Fibroblast of villous mesenchyme (primary cell): ENCODE results near the gene PLA2R1. TPM values are rescaled to one million over a fixed set of nuclear protein-coding genes. Genes with fewer than 3 reads are reported as not detected.

Experiments
- DNase-seq: peaks from one replicate; pipeline ENCODE4 v3.0.0-alpha.2; 2010; ENCODE audit warnings: low read depth
- H3K4me3 ChIP-seq: 2 replicates; pipeline ENCODE4 v1.5.1; 2011; ENCODE audit warnings: low read depth, mild to moderate bottlenecking, low read length
- total RNA-seq: library from RNA; depleted of rRNA; stranded (reverse); fragments of >200 nt; gene quantifications from 2 replicates; pipeline ENCODE4 v1.2.3, GENCODE V29; 2012
- TF ChIP-seq, protein P1 (sequence below): IDR thresholded peaks from 2 replicates; pipeline ENCODE4 v1.5.1; 2012; ENCODE audit warnings: low read depth, mild to moderate bottlenecking, low read length; ENCODE audit not compliant: insufficient read depth

The PLA2R1 gene
- 8.4 and 13.0 TPM in 2 replicates for total RNA-seq

GRCh38 chr2:160062292-160063005, at the start of gene PLA2R1:
PLA2R1 (minus strand) TSS chr2:160062615; CDS start chr2:160062403, 212 bp downstream.
- TF ChIP-seq, protein P1, sequence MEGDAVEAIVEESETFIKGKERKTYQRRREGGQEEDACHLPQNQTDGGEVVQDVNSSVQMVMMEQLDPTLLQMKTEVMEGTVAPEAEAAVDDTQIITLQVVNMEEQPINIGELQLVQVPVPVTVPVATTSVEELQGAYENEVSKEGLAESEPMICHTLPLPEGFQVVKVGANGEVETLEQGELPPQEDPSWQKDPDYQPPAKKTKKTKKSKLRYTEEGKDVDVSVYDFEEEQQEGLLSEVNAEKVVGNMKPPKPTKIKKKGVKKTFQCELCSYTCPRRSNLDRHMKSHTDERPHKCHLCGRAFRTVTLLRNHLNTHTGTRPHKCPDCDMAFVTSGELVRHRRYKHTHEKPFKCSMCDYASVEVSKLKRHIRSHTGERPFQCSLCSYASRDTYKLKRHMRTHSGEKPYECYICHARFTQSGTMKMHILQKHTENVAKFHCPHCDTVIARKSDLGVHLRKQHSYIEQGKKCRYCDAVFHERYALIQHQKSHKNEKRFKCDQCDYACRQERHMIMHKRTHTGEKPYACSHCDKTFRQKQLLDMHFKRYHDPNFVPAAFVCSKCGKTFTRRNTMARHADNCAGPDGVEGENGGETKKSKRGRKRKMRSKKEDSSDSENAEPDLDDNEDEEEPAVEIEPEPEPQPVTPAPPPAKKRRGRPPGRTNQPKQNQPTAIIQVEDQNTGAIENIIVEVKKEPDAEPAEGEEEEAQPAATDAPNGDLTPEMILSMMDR, result no peak
- H3K4me3 ChIP-seq, result peak within 1 kb of the TSS; percentile 68
- DNase-seq, result peak; percentile 28

- H3K4me3 ChIP-seq, result no peak overlapping the region
- DNase-seq, result no peak
- TF ChIP-seq, protein P1, result no peak
Observed at GRCh38 chr2:160110674-160111239, 48.3 kb upstream of the PLA2R1 start.

GRCh38 chr2:160109939-160110673, 47.7 kb upstream of the PLA2R1 start:
- no peak overlapping the region for H3K4me3 ChIP-seq
- peak; percentile 80 for DNase-seq
- TF ChIP-seq, protein P1, result peak; percentile 81

GRCh38 chr2:160109243-160109642, 46.8 kb upstream of the PLA2R1 start:
- TF ChIP-seq, protein P1, result no peak
- no peak overlapping the region for H3K4me3 ChIP-seq
- DNase-seq, result no peak

DNA sequence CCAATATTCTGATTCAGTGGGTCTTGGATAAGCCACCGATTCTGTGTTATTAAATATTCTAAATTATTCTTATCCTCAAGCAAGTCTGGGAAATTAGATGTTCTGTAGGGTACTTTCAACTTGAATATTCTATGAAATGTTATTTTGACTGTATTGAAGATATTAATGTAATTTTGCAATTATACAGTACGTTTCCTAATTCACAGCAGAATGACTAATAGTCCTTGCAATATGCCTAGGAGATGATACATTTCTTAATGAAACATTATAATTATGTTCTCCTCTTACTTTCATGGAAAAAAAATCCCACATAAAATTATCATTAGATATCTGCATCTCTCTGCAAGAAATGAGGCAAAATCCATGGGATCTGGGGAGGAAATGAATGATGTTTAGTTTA, 46.2 kb upstream of the PLA2R1 start:
- no peak for DNase-seq
- H3K4me3 ChIP-seq, result no peak overlapping the region
- TF ChIP-seq, protein P1, result no peak

DNA sequence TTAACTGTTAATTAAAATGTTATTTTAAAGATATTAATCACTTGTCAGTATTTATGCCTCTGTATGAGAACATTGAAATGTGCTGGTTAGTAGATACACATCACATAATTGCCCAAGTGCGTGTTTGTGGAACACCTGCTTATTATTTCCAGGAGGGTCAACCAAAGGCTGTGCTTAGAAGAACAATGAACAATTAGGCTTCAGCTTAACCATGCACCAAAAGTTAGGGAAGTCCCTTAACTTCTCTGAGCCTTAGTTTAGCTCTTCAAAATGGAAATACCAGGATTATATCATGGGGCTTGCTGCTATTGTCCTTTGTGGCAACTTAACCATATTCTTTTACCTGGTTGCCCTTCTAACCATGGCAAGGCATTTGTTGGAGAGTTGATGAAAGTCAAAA, 43.0 kb upstream of the PLA2R1 start:
- no peak for DNase-seq
- TF ChIP-seq, protein P1, result no peak
- no peak overlapping the region for H3K4me3 ChIP-seq
